H1 (cell line): ENCODE data around the gene PRKCI. TPM values are rescaled to one million over a fixed set of nuclear protein-coding genes. Genes with fewer than 3 reads are reported as not detected.

Source experiments
- CTCF ChIA-PET: fragments of 300-600 bp; sonication (Branson Sonifier 250); formaldehyde crosslinking; loops from one replicate; lab custom pipeline; 2021; ENCODE audit not compliant: partially characterized antibody; lab: Charles Lee
- POLR2A ChIA-PET: fragments of 300-600 bp; sonication (Branson Sonifier 250); formaldehyde crosslinking; loops from one replicate; lab custom pipeline; 2021; ENCODE audit warnings: inconsistent platforms; ENCODE audit not compliant: partially characterized antibody; lab: Charles Lee
- DNase-seq, 2 experiments: peaks; one replicate each; pipeline versions ENCODE4 v3.0.0 to v3.0.0-alpha.2; 2010 to 2022; ENCODE audit warnings: low spot score in 2 of 2, low read depth in 1 of 2, mixed read lengths in 1 of 2
- FAIRE-seq: peaks from 2 replicates; lab custom pipeline; 2011; peaks lifted over from hg19 to GRCh38; lab: Jason Lieb, UNC
- H2AFZ ChIP-seq: 2 replicates; pipeline ENCODE4 v1.8.1; 2012; ENCODE audit warnings: low read length, inconsistent platforms
- H2AK5ac ChIP-seq: 2 replicates; pipeline ENCODE4 v1.6.1; 2013; ENCODE audit warnings: low read depth, low read length
- H2BK120ac ChIP-seq: replicated peaks from 2 replicates; pipeline ENCODE3; 2013; ENCODE audit warnings: low read depth, low read length, inconsistent platforms
- H2BK12ac ChIP-seq: 2 replicates; pipeline ENCODE4 v1.6.1; 2013; ENCODE audit warnings: low read depth, low read length
- H2BK15ac ChIP-seq: 2 replicates; pipeline ENCODE4 v1.6.1; 2013; ENCODE audit warnings: low read length
- H2BK20ac ChIP-seq: 2 replicates; pipeline ENCODE4 v1.6.1; 2013; ENCODE audit warnings: low read length
- H2BK5ac ChIP-seq: 2 replicates; pipeline ENCODE4 v1.6.1; 2013; ENCODE audit warnings: low read depth, low read length
- H3K14ac ChIP-seq: 2 replicates; pipeline ENCODE4 v1.6.1; 2013; ENCODE audit warnings: inconsistent platforms; ENCODE audit not compliant: insufficient read length
- H3K18ac ChIP-seq: 2 replicates; pipeline ENCODE4 v1.6.1; 2013; ENCODE audit warnings: low read length; ENCODE audit errors: extremely low read depth
- H3K23ac ChIP-seq: 2 replicates; pipeline ENCODE4 v1.6.1; 2013; ENCODE audit warnings: inconsistent platforms; ENCODE audit not compliant: insufficient read length
- H3K23me2 ChIP-seq: 2 replicates; pipeline ENCODE4 v1.6.1; 2013; ENCODE audit warnings: low read depth, low read length
- H3K27ac ChIP-seq: 2 replicates; pipeline ENCODE4 v1.6.1; 2011; ENCODE audit warnings: low read depth, low read length, inconsistent platforms
- H3K27me3 ChIP-seq, 4 experiments: replicated peaks in 1 of 4; 1 replicate in 1 of 4; 2 replicates in 3 of 4; pipeline versions ENCODE4 v1.6.1 to v1.8.1; 2011 to 2013; ENCODE audit warnings: low read length in 3 of 4, mild to moderate bottlenecking in 3 of 4, inconsistent platforms in 2 of 4, mixed read lengths in 2 of 4, moderate library complexity in 1 of 4; ENCODE audit not compliant: control insufficient read depth in 3 of 4, insufficient read depth in 3 of 4; ENCODE audit errors: extremely low read depth in 1 of 4
- H3K36me3 ChIP-seq, 4 experiments: 2 replicates each; pipeline versions ENCODE4 v1.6.1 to v1.8.1; 2011 to 2013; ENCODE audit warnings: mild to moderate bottlenecking in 4 of 4, low read length in 3 of 4, moderate library complexity in 2 of 4, control low read depth in 1 of 4, inconsistent platforms in 1 of 4; ENCODE audit not compliant: insufficient read depth in 4 of 4, control insufficient read depth in 2 of 4
- H3K4ac ChIP-seq: replicated peaks from 2 replicates; pipeline ENCODE3; 2013; ENCODE audit warnings: low read length, low read depth, mixed read lengths, inconsistent platforms; ENCODE audit not compliant: insufficient read length
- H3K4me1 ChIP-seq, 4 experiments: replicated peaks in 1 of 4; 1 replicate in 1 of 4; 2 replicates in 3 of 4; pipeline versions ENCODE4 v1.6.1 to v1.8.1; 2011 to 2013; ENCODE audit warnings: low read length in 3 of 4, inconsistent platforms in 2 of 4, mixed read lengths in 1 of 4; ENCODE audit not compliant: insufficient read depth in 4 of 4, control insufficient read depth in 3 of 4
- H3K4me2 ChIP-seq, 2 experiments: 2 replicates each; pipeline versions ENCODE4 v1.6.1 to v1.8.1; 2011 to 2013; ENCODE audit warnings: low read depth in 2 of 2, low read length in 2 of 2, control low read depth in 1 of 2, inconsistent platforms in 1 of 2, mild to moderate bottlenecking in 1 of 2; ENCODE audit not compliant: insufficient read depth in 1 of 2
- H3K4me3 ChIP-seq, 4 experiments: fragments of 200-600, 300-600 bp in 1 of 4; sonication (generic), shearing (Covaris generic), sonication (Bioruptor Twin) in 1 of 4; 2 replicates each; pipeline versions ENCODE4 v1.5.1 to v1.8.1; 2011 to 2016; ENCODE audit warnings: low read length in 4 of 4, low read depth in 3 of 4, control low read depth in 2 of 4, inconsistent platforms in 2 of 4, mild to moderate bottlenecking in 2 of 4, mixed read lengths in 1 of 4, moderate library complexity in 1 of 4; ENCODE audit not compliant: insufficient read depth in 2 of 4; ENCODE audit errors: extremely low read depth in 1 of 4
- H3K56ac ChIP-seq: replicated peaks from 2 replicates; pipeline ENCODE3; 2013; ENCODE audit warnings: low read depth, mild to moderate bottlenecking, mixed read lengths, low read length, inconsistent platforms; ENCODE audit not compliant: insufficient read length
- H3K79me1 ChIP-seq: 2 replicates; pipeline ENCODE4 v1.6.1; 2013; ENCODE audit warnings: low read depth, low read length, control low read depth
- H3K79me2 ChIP-seq, 2 experiments: 2 replicates each; pipeline versions ENCODE4 v1.6.1 to v1.8.1; 2012 to 2013; ENCODE audit warnings: low read length in 2 of 2, mild to moderate bottlenecking in 2 of 2, inconsistent platforms in 1 of 2; ENCODE audit not compliant: insufficient read depth in 2 of 2, control insufficient read depth in 1 of 2
- H3K9ac ChIP-seq, 4 experiments: replicated peaks in 1 of 4; 1 replicate in 1 of 4; 2 replicates in 3 of 4; pipeline versions ENCODE4 v1.6.1 to v1.8.1; 2011 to 2013; ENCODE audit warnings: low read depth in 3 of 4, low read length in 3 of 4, control low read depth in 2 of 4, mild to moderate bottlenecking in 2 of 4, moderate library complexity in 2 of 4, inconsistent platforms in 1 of 4; ENCODE audit errors: extremely low read depth in 1 of 4
- H3K9me3 ChIP-seq, 2 experiments: 2 replicates each; pipeline versions ENCODE4 v1.6.1 to v1.8.1; 2012 to 2013; ENCODE audit warnings: mild to moderate bottlenecking in 2 of 2, moderate library complexity in 2 of 2, control low read depth in 1 of 2, inconsistent platforms in 1 of 2, low read depth in 1 of 2, low read length in 1 of 2, mixed read lengths in 1 of 2; ENCODE audit not compliant: insufficient read depth in 2 of 2
- H4K20me1 ChIP-seq, 2 experiments: replicated peaks in 1 of 2; 2 replicates each; pipeline versions ENCODE3 to v1.8.1; 2011 to 2013; ENCODE audit warnings: inconsistent platforms in 2 of 2, low read length in 2 of 2, mild to moderate bottlenecking in 1 of 2; ENCODE audit not compliant: insufficient read depth in 2 of 2, control insufficient read depth in 1 of 2
- H4K5ac ChIP-seq: 2 replicates; pipeline ENCODE4 v1.6.1; 2013; ENCODE audit warnings: low read length, low read depth, mixed read lengths, inconsistent platforms; ENCODE audit not compliant: insufficient read length
- H4K8ac ChIP-seq: 2 replicates; pipeline ENCODE4 v1.8.0; 2013; ENCODE audit warnings: mild to moderate bottlenecking, moderate library complexity, low read length, inconsistent platforms; ENCODE audit not compliant: insufficient read depth; ENCODE audit errors: extremely low read depth
- H4K91ac ChIP-seq: replicated peaks from 2 replicates; pipeline ENCODE3; 2013; ENCODE audit warnings: low read length, mixed read lengths, inconsistent platforms; ENCODE audit not compliant: insufficient read length
- CBX5 ChIP-seq: fragments of 300-800, 300-1000 bp; sonication (generic); IDR thresholded peaks from 2 replicates; pipeline ENCODE4 v1.7.1; 2016; ENCODE audit warnings: antibody characterized with exemption, low read length, low read depth
- POLR2AphosphoS5 ChIP-seq: IDR thresholded peaks from 2 replicates; pipeline ENCODE4 v1.6.1; 2011; ENCODE audit warnings: low read depth, low read length
- TEAD4 ChIP-seq: IDR thresholded peaks from 2 replicates; pipeline ENCODE4 v1.6.1; 2012; ENCODE audit warnings: low read depth, low read length, inconsistent platforms, mixed read lengths
- ZNF274 ChIP-seq: IDR thresholded peaks from 2 replicates; pipeline ENCODE4 v1.7.0; 2012; ENCODE audit warnings: low read length, borderline replicate concordance; ENCODE audit errors: extremely low read depth
- WGBS, 2 experiments: shearing (Covaris generic) in 1 of 2; methylation state at CpG; one replicate each; pipeline versions ENCODE4 v1.1.6 to v1.1.7; 2013 to 2015; ENCODE audit warnings: low lambda C conversion rate in 2 of 2, mixed read lengths in 2 of 2, inconsistent platforms in 1 of 2, low coverage in 1 of 2, missing lambda C conversion rate in 1 of 2; ENCODE audit not compliant: insufficient replicate concordance in 2 of 2, insufficient coverage in 1 of 2, insufficient read length in 1 of 2; ENCODE audit errors: extremely low coverage in 1 of 2, missing lambda C conversion rate in 1 of 2; 5-methylcytosine and 5-hydroxymethylcytosine counted together
- polyA plus RNA-seq, 7 experiments: library from polyadenylated mRNA; depleted of rRNA in 3 of 7; stranded (reverse) in 5 of 7; unstranded in 2 of 7; fragments of >200 nt in 5 of 7; fragments of 200-250 nt in 2 of 7; gene quantifications; 1 replicate in 5 of 7; 2 replicates in 1 of 7; 4 replicates in 1 of 7; pipeline versions ENCODE4 v1.2.1 to v1.2.3, GENCODE V29; 2011 to 2013; ENCODE audit warnings: missing spikeins in 2 of 7, mixed read lengths in 2 of 7
- total RNA-seq: library from RNA; stranded (reverse); fragmentation: NEBNext Ultra II Directional; extraction: Animal tissue kit (Norgen Biotek cat#: 25700); gene quantifications from 2 replicates; pipeline ENCODE4 v1.2.1, GENCODE V29; 2021

The PRKCI gene
- total and polyA plus RNA-seq, 2 of the 8 experiments (the other 6 are each of a cell fraction or from before 2014, with no cell fraction given) = 24.3 to 100.0 TPM

GRCh38 chr3:170327040-170327808 lies 105.0 kb downstream of the PRKCI start:
- H2BK5ac ChIP-seq = no peak overlapping the region
- no peak overlapping the region for H3K9ac ChIP-seq
- no peak overlapping the region for H3K56ac ChIP-seq
- no peaks in the 10 kb centered on the region for H3K79me2 ChIP-seq
- no peak overlapping the region for H4K5ac ChIP-seq
- no peak overlapping the region for H3K4ac ChIP-seq
- no peak overlapping the region for H2AK5ac ChIP-seq
- no peak overlapping the region for H3K4me3 ChIP-seq
- H3K79me1 ChIP-seq = no peaks in the 10 kb centered on the region
- WGBS, 2 experiments = 98% methylated on average over 21 of the region's 24 CpGs; no CpG with 5 or more reads in 1 of the 2 experiments
- no peaks in the 10 kb centered on the region; the same call in 1 of the 2 replicates for H3K23me2 ChIP-seq
- no peak overlapping the region for H2BK15ac ChIP-seq
- FAIRE-seq (no peak), DNase-seq (peak in 1 of 2 experiments; percentile 33)
- CTCF ChIA-PET = interaction anchor here (0.9 to 1.0 kb wide), 2 partner anchors 18 to 86 kb away, joined by 4 read pairs; no protein-coding TSS in a partner anchor
- H2BK12ac ChIP-seq = no peak overlapping the region
- peaks cover 8 to 20% of the 10 kb centered on the region in 2 experiments for H3K9me3 ChIP-seq
- no peak for TF ChIP-seq ZNF274
- no peak for TF ChIP-seq CBX5
- TF ChIP-seq TEAD4 = no peak
- TF ChIP-seq POLR2AphosphoS5 = no peak
- TF ChIP-seq, all 59 proteins: peak for 0
- no peak overlapping the region for H2BK20ac ChIP-seq
- POLR2A ChIA-PET = no interaction called here
- H3K23ac ChIP-seq = no peak overlapping the region
- no peak overlapping the region for H3K14ac ChIP-seq
- H2BK120ac ChIP-seq = no peak overlapping the region
- H4K20me1 ChIP-seq = no peaks in the 10 kb centered on the region
- H3K4me1 ChIP-seq = peaks cover 0 to 11% (median 0%) of the 10 kb centered on the region in 4 experiments; a peak in 1 of 7 replicates
- no peak overlapping the region for H4K8ac ChIP-seq
- no peak overlapping the region for H3K27ac ChIP-seq
- H2AFZ ChIP-seq = no peak overlapping the region
- peaks cover 0 to 6% (median 0%) of the 10 kb centered on the region in 4 experiments; a peak in 1 of 8 replicates for H3K36me3 ChIP-seq
- H4K91ac ChIP-seq = no peak overlapping the region
- H3K27me3 ChIP-seq = no peaks in the 10 kb centered on the region; a peak in 1 of 7 replicates
- H3K4me2 ChIP-seq = no peak overlapping the region
- H3K18ac ChIP-seq = no peak overlapping the region
